ENCODE data around the gene KRTAP19-3. TPM values are rescaled to one million over a fixed set of nuclear protein-coding genes. Genes with fewer than 3 reads are reported as not detected.

The KRTAP19-3 gene
- total and polyA plus RNA-seq, 8 donors: not detected

DNA sequence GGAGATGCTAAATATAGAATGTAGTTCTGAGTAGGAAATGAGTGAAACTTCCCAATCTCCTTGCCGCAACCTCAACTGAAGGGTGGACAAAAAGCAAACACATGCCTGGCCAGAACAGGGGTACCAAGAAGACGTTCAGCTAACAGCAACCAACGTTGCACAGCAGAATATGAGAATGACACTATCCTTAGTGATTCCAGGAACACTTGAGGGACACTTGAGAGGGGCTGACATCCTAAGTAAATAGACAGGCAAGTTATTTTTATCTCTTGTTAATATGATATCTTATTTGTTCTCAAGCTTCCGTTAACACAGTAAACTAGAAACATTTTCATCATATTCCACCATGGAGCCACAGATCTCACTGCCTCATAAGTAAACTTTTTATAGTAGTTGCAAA lies 12.6 kb downstream of the KRTAP19-3 start:
- FAIRE-seq (no peak), DNase-seq (no peak), ATAC-seq (no peak)
- TF ChIP-seq, protein P1, sequence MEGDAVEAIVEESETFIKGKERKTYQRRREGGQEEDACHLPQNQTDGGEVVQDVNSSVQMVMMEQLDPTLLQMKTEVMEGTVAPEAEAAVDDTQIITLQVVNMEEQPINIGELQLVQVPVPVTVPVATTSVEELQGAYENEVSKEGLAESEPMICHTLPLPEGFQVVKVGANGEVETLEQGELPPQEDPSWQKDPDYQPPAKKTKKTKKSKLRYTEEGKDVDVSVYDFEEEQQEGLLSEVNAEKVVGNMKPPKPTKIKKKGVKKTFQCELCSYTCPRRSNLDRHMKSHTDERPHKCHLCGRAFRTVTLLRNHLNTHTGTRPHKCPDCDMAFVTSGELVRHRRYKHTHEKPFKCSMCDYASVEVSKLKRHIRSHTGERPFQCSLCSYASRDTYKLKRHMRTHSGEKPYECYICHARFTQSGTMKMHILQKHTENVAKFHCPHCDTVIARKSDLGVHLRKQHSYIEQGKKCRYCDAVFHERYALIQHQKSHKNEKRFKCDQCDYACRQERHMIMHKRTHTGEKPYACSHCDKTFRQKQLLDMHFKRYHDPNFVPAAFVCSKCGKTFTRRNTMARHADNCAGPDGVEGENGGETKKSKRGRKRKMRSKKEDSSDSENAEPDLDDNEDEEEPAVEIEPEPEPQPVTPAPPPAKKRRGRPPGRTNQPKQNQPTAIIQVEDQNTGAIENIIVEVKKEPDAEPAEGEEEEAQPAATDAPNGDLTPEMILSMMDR (IDR thresholded peaks at IDR 0.05): no peak
- Histone ChIP-seq H3K4me3 (no peak overlapping the region), H3K9me3 (no peaks in the 10 kb centered on the region), H3K27ac (no peak overlapping the region), H3K27me3 (peaks cover 0 to 3% (median 0%) of the 10 kb centered on the region in 4 donors), H3K4me1 (no peaks in the 10 kb centered on the region), H3K36me3 (no peaks in the 10 kb centered on the region)
- WGBS, 2 donors: 48 to 51% methylated on average over 4 of the region's 4 CpGs
- intact Hi-C loops (cut with DNase I): no loop called here

DNA sequence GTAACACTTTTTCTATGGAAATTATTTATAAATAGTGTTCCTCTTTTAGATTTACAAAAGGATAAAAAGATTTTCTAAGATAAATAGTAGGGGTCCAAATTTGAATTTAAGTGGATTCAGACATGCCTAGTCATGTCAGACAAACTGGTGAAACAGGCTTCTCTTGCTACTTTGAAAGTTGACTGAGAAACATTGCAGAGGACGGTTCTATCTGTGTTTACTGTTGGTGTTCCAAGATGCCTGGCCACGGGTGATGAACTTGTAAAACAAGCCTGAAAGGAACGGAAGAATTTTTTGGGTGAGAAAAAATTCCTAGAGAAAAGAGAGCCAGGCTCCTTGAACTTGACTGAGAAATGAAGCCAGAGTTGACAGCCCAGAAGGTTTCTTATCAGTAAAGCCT lies 13.8 kb downstream of the KRTAP19-3 start:
- Histone ChIP-seq H3K4me3 (no peak overlapping the region), H3K36me3 (no peaks in the 10 kb centered on the region), H3K9me3 (no peaks in the 10 kb centered on the region), H3K27ac (no peak overlapping the region), H3K27me3 (peaks cover 0 to 3% (median 0%) of the 10 kb centered on the region in 4 donors), H3K4me1 (no peaks in the 10 kb centered on the region)
- intact Hi-C loops (cut with DNase I): no loop called here
- FAIRE-seq (no peak), ATAC-seq (no peak), DNase-seq (no peak)
- TF ChIP-seq, protein P1 (IDR thresholded peaks at IDR 0.05): no peak
- WGBS, 2 donors: 12 to 13% methylated on average over 3 of the region's 3 CpGs

DNA sequence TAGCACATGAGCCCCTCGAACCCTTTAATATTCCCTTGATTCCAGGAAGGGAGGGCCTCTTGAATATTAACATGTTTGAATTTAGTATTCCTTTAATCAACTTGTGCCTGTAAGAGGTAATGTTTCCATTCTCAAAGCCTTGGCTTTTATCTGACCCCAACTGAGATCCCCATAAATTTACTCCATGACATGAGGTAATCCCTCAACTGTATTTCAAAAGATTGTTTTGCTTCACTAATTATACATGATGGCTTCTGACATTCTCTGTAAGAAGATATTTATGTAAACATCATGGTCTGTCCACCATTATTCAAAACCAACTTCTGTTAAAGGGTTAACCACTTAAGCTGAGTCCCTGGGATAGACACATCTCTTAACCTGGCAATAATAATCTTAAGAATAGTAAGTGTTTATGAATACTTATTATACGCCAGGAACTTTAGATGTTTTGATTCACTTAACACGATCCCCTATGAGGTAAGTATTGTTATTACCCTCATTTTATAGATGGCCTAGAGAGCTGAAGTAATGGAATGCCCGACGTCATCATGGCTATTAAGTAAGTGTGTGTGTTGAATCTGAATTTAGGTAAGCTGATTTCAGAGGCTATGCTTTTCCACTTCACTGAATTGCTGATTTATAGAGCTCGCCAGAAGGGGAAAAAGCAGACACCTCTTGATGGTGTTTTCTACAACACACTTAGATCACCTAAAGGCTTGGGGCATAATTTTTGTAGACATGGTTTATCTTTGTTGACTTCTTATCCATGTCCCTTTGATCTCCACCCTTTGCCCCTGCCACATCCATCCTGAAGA lies 22.7 kb downstream of the KRTAP19-3 start:
- intact Hi-C loops (cut with DNase I): no loop called here
- no peak for DNase-seq
- H3K4me3 ChIP-seq: no peak overlapping the region
- no peaks in the 10 kb centered on the region for H3K36me3 ChIP-seq
- no peak for FAIRE-seq
- H3K4me1 ChIP-seq: no peaks in the 10 kb centered on the region
- no peaks in the 10 kb centered on the region for H3K27me3 ChIP-seq
- WGBS, 2 donors: 49 to 50% methylated on average over 6 of the region's 6 CpGs
- TF ChIP-seq, protein P1 (IDR thresholded peaks at IDR 0.05): no peak
- ATAC-seq: no peak
- H3K9me3 ChIP-seq: no peaks in the 10 kb centered on the region
- no peak overlapping the region for H3K27ac ChIP-seq

DNA sequence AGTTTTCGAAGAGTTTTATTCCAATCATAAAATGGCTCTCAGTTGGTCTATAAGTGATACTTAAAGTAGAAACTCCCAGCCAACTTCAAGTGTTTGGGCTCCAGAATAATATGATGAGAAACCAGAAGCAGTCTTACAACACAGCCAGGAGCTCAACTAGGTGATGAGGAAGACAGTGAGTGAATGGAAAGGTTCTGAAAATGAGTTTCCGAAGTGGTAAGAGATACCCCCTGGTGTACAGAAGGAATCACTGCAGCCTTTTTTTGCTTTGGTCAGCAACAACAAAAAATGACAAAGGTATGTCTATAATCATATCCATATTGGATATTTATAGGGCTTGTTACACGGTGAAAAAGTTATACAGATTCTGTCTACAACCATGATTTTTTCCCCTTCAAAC lies 28.1 kb downstream of the KRTAP19-3 start:
- Histone ChIP-seq H3K36me3 (no peaks in the 10 kb centered on the region), H3K9me3 (no peaks in the 10 kb centered on the region), H3K27ac (no peak overlapping the region), H3K4me1 (no peaks in the 10 kb centered on the region), H3K27me3 (no peaks in the 10 kb centered on the region), H3K4me3 (no peak overlapping the region)
- TF ChIP-seq, protein P1 (IDR thresholded peaks at IDR 0.05): peak in 1 of 4 donors; percentile 30
- WGBS, 2 donors: 31 to 56% methylated on average over 3 of the region's 3 CpGs
- ATAC-seq (no peak), FAIRE-seq (no peak), DNase-seq (no peak)
- intact Hi-C loops (cut with DNase I): no loop called here

DNA sequence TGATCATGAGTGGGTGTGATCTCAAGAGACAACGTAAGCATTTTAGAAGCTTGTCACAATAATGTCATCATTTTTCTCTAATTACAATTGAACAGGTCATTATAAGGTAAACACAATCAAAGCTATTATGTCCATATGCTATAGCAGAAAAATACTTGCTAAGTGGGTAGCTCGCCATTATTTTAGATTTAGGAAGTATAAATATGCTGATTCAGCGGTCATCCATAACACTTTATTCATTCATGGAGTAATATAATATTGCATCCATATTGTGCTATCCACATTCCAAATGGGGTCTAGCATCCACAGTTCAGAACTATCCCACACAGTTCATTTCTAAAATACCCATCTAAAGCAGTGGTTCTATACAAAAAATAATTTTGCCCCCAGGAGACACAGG lies 43.3 kb downstream of the KRTAP19-3 start:
- DNase-seq: no peak
- FAIRE-seq: no peak
- Histone ChIP-seq H3K9me3 (no peaks in the 10 kb centered on the region), H3K4me3 (no peak overlapping the region), H3K27me3 (peaks cover 0 to 4% (median 0%) of the 10 kb centered on the region in 4 donors), H3K36me3 (no peaks in the 10 kb centered on the region), H3K27ac (no peak overlapping the region), H3K4me1 (no peaks in the 10 kb centered on the region)
- WGBS, 2 donors: 67 to 81% methylated on average over 3 of the region's 3 CpGs
- ATAC-seq: no peak
- intact Hi-C loops (cut with DNase I): no loop called here
- TF ChIP-seq, protein P1 (IDR thresholded peaks at IDR 0.05): no peak

Data from pancreas (tissue), 10 donors.